ENCODE results near the gene ZNF837. TPM values are rescaled to one million over a fixed set of nuclear protein-coding genes. Genes with fewer than 3 reads are reported as not detected.

The ZNF837 gene
- total and polyA plus RNA-seq, 2 of the 13 experiments (the other 11 are each of a cell fraction or from before 2014, with no cell fraction given) = 0.29 to 1.3 TPM

DNA sequence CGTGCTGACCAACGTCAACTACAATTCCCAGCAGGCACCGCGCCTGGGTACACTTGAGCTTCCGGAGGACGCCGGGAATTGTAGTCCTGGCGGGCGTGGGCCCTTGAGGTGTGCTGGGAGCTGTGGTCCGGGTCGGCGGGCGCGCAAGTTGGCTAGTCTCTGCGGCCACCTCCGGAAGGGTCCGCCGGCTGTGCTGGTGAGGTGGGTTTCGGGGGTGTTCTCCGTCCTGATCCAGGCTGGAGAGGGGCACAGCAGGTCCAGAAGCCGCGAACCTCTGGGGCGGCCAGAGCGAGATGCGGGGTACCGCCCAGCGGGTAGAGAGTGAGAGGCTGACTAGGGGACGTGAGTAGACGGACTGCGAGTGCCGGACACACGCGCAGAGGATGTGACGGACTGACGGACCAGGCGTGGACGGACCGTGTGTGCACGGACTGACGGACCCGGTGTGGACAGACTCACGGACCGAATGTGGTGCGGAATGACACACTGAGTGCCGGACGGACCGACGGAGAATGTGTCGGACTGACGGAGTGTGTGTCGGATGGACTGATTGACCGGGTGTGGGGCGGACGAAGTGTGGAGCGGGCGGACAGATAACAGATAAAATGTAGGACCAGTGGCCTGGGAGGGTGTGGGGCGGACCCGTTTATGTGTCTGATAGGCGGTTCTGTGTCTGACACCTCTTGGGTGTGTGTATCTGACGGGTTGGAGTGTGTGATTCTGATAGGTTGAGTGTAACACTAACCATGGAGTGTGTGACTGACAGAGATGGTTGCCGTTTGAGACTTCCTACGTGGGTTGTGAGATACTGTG is 53.7 kb downstream of the ZNF837 start, which contains the start of gene ZSCAN22 (continued):
- TF ChIP-seq, protein P1, sequence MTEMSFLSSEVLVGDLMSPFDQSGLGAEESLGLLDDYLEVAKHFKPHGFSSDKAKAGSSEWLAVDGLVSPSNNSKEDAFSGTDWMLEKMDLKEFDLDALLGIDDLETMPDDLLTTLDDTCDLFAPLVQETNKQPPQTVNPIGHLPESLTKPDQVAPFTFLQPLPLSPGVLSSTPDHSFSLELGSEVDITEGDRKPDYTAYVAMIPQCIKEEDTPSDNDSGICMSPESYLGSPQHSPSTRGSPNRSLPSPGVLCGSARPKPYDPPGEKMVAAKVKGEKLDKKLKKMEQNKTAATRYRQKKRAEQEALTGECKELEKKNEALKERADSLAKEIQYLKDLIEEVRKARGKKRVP (CRISPR knock-in tag; IDR thresholded peaks at IDR 0.05) = peak in 1 of 2 experiments; percentile 57; a peak in 2 of 4 replicates
- TF ChIP-seq ZNF775 (CRISPR knock-in tag; IDR thresholded peaks at IDR 0.05; ENCODE audit: borderline replicate concordance) (no peak), ZNF670 (CRISPR knock-in tag; IDR thresholded peaks at IDR 0.05; ENCODE audit: borderline replicate concordance) (no peak), ZNF317 (CRISPR knock-in tag; IDR thresholded peaks at IDR 0.05) (peak; percentile 76; the same call in 1 of the 2 replicates), ZNF543 (CRISPR knock-in tag; IDR thresholded peaks at IDR 0.05) (peak; percentile 95), ZNF251 (CRISPR knock-in tag; IDR thresholded peaks at IDR 0.05) (no peak; the same call in 1 of the 2 replicates), SOX6 (IDR thresholded peaks at IDR 0.05) (no peak), SOX6 (CRISPR knock-in tag; IDR thresholded peaks at IDR 0.05) (peak; percentile 56; the same call in 1 of the 2 replicates), PAWR (CRISPR knock-in tag; IDR thresholded peaks at IDR 0.05; ENCODE audit: borderline replicate concordance) (no peak), DR1 (CRISPR knock-in tag; IDR thresholded peaks at IDR 0.05) (peak; percentile 87), ZNF256 (CRISPR knock-in tag; conservative IDR thresholded peaks at IDR 0.05) (peak; percentile 73), ZBTB42 (CRISPR knock-in tag; IDR thresholded peaks at IDR 0.05) (no peak), EED (CRISPR knock-in tag; IDR thresholded peaks at IDR 0.05) (peak; percentile 83; the same call in 1 of the 2 replicates), ARNTL (CRISPR knock-in tag; IDR thresholded peaks at IDR 0.05) (peak; percentile 46; the same call in 1 of the 2 replicates)
- TF ChIP-seq, protein P2, sequence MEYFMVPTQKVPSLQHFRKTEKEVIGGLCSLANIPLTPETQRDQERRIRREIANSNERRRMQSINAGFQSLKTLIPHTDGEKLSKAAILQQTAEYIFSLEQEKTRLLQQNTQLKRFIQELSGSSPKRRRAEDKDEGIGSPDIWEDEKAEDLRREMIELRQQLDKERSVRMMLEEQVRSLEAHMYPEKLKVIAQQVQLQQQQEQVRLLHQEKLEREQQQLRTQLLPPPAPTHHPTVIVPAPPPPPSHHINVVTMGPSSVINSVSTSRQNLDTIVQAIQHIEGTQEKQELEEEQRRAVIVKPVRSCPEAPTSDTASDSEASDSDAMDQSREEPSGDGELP (IDR thresholded peaks at IDR 0.05; ENCODE audit: borderline replicate concordance, low read depth) = peak; percentile 47; the same call in 1 of the 2 replicates
- TF ChIP-seq, protein P3, sequence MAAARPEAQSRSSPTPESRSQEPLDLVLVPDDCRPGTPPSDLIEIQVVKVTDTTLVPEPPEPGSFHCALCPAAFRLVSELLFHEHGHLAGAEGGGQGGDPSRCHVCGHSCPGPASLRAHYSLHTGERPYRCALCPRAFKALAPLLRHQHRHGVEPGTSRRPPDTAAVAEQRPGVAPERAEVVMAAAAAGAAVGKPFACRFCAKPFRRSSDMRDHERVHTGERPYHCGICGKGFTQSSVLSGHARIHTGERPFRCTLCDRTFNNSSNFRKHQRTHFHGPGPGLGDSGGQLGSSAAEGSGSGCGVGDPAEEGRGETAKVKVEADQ (CRISPR knock-in tag; IDR thresholded peaks at IDR 0.05; ENCODE audit: borderline replicate concordance) = peak; percentile 81; the same call in 1 of the 2 replicates
- TF ChIP-seq, protein P4, sequence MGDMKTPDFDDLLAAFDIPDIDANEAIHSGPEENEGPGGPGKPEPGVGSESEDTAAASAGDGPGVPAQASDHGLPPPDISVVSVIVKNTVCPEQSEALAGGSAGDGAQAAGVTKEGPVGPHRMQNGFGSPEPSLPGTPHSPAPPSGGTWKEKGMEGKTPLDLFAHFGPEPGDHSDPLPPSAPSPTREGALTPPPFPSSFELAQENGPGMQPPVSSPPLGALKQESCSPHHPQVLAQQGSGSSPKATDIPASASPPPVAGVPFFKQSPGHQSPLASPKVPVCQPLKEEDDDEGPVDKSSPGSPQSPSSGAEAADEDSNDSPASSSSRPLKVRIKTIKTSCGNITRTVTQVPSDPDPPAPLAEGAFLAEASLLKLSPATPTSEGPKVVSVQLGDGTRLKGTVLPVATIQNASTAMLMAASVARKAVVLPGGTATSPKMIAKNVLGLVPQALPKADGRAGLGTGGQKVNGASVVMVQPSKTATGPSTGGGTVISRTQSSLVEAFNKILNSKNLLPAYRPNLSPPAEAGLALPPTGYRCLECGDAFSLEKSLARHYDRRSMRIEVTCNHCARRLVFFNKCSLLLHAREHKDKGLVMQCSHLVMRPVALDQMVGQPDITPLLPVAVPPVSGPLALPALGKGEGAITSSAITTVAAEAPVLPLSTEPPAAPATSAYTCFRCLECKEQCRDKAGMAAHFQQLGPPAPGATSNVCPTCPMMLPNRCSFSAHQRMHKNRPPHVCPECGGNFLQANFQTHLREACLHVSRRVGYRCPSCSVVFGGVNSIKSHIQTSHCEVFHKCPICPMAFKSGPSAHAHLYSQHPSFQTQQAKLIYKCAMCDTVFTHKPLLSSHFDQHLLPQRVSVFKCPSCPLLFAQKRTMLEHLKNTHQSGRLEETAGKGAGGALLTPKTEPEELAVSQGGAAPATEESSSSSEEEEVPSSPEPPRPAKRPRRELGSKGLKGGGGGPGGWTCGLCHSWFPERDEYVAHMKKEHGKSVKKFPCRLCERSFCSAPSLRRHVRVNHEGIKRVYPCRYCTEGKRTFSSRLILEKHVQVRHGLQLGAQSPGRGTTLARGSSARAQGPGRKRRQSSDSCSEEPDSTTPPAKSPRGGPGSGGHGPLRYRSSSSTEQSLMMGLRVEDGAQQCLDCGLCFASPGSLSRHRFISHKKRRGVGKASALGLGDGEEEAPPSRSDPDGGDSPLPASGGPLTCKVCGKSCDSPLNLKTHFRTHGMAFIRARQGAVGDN (CRISPR knock-in tag; IDR thresholded peaks at IDR 0.05) = peak; percentile 90
- TF ChIP-seq, protein P5, sequence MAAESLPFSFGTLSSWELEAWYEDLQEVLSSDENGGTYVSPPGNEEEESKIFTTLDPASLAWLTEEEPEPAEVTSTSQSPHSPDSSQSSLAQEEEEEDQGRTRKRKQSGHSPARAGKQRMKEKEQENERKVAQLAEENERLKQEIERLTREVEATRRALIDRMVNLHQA (CRISPR knock-in tag; IDR thresholded peaks at IDR 0.05) = no peak
- TF ChIP-seq, protein P6, sequence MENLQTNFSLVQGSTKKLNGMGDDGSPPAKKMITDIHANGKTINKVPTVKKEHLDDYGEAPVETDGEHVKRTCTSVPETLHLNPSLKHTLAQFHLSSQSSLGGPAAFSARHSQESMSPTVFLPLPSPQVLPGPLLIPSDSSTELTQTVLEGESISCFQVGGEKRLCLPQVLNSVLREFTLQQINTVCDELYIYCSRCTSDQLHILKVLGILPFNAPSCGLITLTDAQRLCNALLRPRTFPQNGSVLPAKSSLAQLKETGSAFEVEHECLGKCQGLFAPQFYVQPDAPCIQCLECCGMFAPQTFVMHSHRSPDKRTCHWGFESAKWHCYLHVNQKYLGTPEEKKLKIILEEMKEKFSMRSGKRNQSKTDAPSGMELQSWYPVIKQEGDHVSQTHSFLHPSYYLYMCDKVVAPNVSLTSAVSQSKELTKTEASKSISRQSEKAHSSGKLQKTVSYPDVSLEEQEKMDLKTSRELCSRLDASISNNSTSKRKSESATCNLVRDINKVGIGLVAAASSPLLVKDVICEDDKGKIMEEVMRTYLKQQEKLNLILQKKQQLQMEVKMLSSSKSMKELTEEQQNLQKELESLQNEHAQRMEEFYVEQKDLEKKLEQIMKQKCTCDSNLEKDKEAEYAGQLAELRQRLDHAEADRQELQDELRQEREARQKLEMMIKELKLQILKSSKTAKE (CRISPR knock-in tag; IDR thresholded peaks at IDR 0.05; ENCODE audit: borderline replicate concordance) = peak; percentile 72
